Measurements from ENCODE around the gene R3HCC1L.
"Not testable (repeated sequence)": the region's sequence is repeated elsewhere in the genome, so short reads cannot be mapped to it uniquely, and the experiment has no call there.

DNA sequence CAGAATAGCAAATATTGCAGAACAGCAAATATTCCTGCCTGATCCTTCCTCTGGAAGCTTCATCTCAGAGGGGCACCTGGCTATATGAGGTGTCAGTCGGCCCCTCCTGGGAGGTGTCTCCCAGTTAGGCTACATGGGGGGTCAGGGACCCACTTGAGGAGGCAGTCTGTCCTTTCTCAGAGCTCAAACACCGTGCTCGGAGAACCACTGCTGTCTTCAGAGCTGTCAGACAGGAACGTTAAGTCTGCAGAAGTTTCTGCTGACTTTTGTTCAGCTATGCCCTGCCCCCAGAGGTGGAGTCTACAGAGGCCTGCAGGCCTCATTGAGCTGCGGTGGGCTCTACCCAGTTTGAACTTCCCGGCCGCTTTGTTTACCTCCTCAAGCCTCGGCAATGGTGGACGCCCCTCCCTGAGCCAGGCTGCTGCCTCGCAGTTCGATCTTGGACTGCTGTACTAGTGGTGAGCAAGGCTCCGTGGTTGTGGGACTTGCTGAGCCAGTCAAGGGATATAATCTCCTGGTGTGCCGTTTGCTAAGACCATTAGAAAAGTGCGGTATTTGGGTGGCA lies 48.0 kb downstream of the R3HCC1L start:
- TF ChIP-seq, protein P1, sequence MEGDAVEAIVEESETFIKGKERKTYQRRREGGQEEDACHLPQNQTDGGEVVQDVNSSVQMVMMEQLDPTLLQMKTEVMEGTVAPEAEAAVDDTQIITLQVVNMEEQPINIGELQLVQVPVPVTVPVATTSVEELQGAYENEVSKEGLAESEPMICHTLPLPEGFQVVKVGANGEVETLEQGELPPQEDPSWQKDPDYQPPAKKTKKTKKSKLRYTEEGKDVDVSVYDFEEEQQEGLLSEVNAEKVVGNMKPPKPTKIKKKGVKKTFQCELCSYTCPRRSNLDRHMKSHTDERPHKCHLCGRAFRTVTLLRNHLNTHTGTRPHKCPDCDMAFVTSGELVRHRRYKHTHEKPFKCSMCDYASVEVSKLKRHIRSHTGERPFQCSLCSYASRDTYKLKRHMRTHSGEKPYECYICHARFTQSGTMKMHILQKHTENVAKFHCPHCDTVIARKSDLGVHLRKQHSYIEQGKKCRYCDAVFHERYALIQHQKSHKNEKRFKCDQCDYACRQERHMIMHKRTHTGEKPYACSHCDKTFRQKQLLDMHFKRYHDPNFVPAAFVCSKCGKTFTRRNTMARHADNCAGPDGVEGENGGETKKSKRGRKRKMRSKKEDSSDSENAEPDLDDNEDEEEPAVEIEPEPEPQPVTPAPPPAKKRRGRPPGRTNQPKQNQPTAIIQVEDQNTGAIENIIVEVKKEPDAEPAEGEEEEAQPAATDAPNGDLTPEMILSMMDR (conservative IDR thresholded peaks at IDR 0.05 in 1 of 2, IDR thresholded peaks at IDR 0.05 in 1 of 2; ENCODE audit: extremely low read depth in 1 of 2, insufficient read depth in 1 of 2, low read depth in 1 of 2, low read length in 2 of 2) = not testable (repeated sequence)
- not testable (repeated sequence) for TF ChIP-seq EZH2 (IDR thresholded peaks at IDR 0.05; ENCODE audit: borderline replicate concordance, low read length)

Data from mammary epithelial cell (primary cell).